Right lobe of liver (tissue), 4 donors: Measurements from ENCODE around the gene REXO4.

ENCODE experiments used
- CTCF ChIP-seq, 4 donors: fragments of 200-600 bp in 3 of 4; fragments of 450-650 bp in 1 of 4; IDR thresholded peaks; one replicate each; pipeline versions ENCODE4 v1.5.1 to v1.8.0; 2016 to 2022; ENCODE audit warnings: antibody characterized with exemption in 4 of 4, mild to moderate bottlenecking in 2 of 4
- POLR2A ChIP-seq: fragments of 450-650 bp; IDR thresholded peaks from one replicate; pipeline ENCODE4 v1.6.1; 2017; ENCODE audit warnings: antibody characterized with exemption, mild to moderate bottlenecking
- donor health status: DM: no; HTN: no; CAD: no.
- donor health status: DM: no; HTN: no; CAD: no.
- donor health status: DM: no; HTN: yes; CAD: no.

- TF ChIP-seq CTCF (IDR thresholded peaks at IDR 0.05) (no peak), POLR2A (no peak)
These were observed 39.4 kb upstream of the REXO4 start for GRCh38 chr9:133457233-133457632.
